OCI-LY3 (cell line): ENCODE measurements around the gene MACROD2.

Experiments used
- EZH2phosphoT487 ChIP-seq: fragments of 200-600 bp; shearing (Covaris generic); IDR thresholded peaks from 2 replicates; pipeline ENCODE4 v1.6.1; 2018; ENCODE audit warnings: antibody characterized with exemption, mixed run types, low read depth
- TF ChIP-seq, protein P1 (sequence below): fragments of 200-600, 300-600 bp; sonication (generic); IDR thresholded peaks from 2 replicates; pipeline ENCODE4 v1.5.1; 2014; ENCODE audit warnings: antibody characterized with exemption, low read length, low read depth

DNA sequence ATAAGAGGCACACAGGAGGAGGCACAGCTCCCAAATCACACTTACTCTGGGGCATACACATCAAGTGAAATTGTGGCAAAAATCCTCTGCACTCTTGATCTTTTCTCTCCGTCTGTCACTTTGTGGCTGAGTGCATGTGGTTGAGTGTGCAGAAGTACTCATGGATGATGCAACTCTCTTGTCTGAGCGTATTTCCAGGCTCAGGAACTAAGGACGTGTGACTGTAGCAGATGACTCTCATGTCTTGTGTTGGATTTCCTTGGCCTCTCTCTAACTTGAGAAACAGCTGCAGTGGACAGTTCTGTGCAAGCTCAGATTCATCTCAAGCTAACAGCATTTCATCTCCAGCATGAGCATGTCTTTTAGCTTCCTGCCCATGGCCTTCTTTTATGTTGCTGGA, 587.5 kb downstream of the MACROD2 start:
- TF ChIP-seq, protein P1, sequence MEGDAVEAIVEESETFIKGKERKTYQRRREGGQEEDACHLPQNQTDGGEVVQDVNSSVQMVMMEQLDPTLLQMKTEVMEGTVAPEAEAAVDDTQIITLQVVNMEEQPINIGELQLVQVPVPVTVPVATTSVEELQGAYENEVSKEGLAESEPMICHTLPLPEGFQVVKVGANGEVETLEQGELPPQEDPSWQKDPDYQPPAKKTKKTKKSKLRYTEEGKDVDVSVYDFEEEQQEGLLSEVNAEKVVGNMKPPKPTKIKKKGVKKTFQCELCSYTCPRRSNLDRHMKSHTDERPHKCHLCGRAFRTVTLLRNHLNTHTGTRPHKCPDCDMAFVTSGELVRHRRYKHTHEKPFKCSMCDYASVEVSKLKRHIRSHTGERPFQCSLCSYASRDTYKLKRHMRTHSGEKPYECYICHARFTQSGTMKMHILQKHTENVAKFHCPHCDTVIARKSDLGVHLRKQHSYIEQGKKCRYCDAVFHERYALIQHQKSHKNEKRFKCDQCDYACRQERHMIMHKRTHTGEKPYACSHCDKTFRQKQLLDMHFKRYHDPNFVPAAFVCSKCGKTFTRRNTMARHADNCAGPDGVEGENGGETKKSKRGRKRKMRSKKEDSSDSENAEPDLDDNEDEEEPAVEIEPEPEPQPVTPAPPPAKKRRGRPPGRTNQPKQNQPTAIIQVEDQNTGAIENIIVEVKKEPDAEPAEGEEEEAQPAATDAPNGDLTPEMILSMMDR: no peak
- no peak for TF ChIP-seq EZH2phosphoT487
